SK-N-SH treated with all-trans-retinoic acid at 6 μM for 48 hours (cell line): ENCODE measurements around the gene SPOCK2.

Experiments used
- ATAC-seq: fragments of 200-7000 bp; cut with Tn5 transposase; 3 replicates; pipeline ENCODE4 v1.9.1; 2020; ENCODE audit warnings: mild to moderate bottlenecking, moderate library complexity
- ARNTL ChIP-seq: fragments of 450-650 bp; formaldehyde crosslinking; IDR thresholded peaks from 2 replicates; pipeline ENCODE4 v1.5.0; 2020; ENCODE audit warnings: low read depth, mild to moderate bottlenecking, moderate library complexity, borderline replicate concordance
- BACH2 ChIP-seq: fragments of 250-450 bp; sonication (Bioruptor Pico); IDR thresholded peaks from 2 replicates; pipeline ENCODE4 v1.9.0; 2021; ENCODE audit warnings: mild to moderate bottlenecking, borderline replicate concordance
- CSDC2 ChIP-seq: fragments of 250-450 bp; sonication (Bioruptor Pico); IDR thresholded peaks from 2 replicates; pipeline ENCODE4 v1.5.0; 2020; ENCODE audit warnings: mild to moderate bottlenecking, moderate library complexity
- ESRRG ChIP-seq: fragments of 250-450 bp; sonication (Bioruptor Pico); IDR thresholded peaks from 2 replicates; pipeline ENCODE4 v1.6.1; 2021; ENCODE audit warnings: mild to moderate bottlenecking
- GLIS3 ChIP-seq: fragments of 250-450 bp; sonication (Bioruptor Pico); IDR thresholded peaks from 2 replicates; pipeline ENCODE4 v1.5.0; 2020; ENCODE audit warnings: mild to moderate bottlenecking, moderate library complexity
- ISL1 ChIP-seq: fragments of 250-450 bp; sonication (Bioruptor Pico); IDR thresholded peaks from 2 replicates; pipeline ENCODE4 v2.1.2; 2022; ENCODE audit warnings: mild to moderate bottlenecking, moderate library complexity
- OSR1 ChIP-seq: fragments of 250-450 bp; sonication (Bioruptor Pico); IDR thresholded peaks from 2 replicates; pipeline ENCODE4 v1.8.0; 2022; ENCODE audit warnings: moderate library complexity, mild to moderate bottlenecking, inconsistent platforms
- PPARA ChIP-seq: fragments of 250-450 bp; sonication (Bioruptor Pico); IDR thresholded peaks from 2 replicates; pipeline ENCODE4 v1.5.0; 2020; ENCODE audit warnings: mild to moderate bottlenecking, borderline replicate concordance
- RARB ChIP-seq: fragments of 250-450 bp; sonication (Bioruptor Pico); IDR thresholded peaks from 2 replicates; pipeline ENCODE4 v1.8.0; 2021; ENCODE audit warnings: mild to moderate bottlenecking, moderate library complexity
- SNAI2 ChIP-seq: fragments of 250-450 bp; sonication (Bioruptor Pico); IDR thresholded peaks from 2 replicates; pipeline ENCODE4 v1.5.0; 2020; ENCODE audit warnings: mild to moderate bottlenecking, moderate library complexity
- TCF4 ChIP-seq: fragments of 250-450 bp; sonication (Bioruptor Pico); IDR thresholded peaks from 2 replicates; pipeline ENCODE4 v1.8.0; 2021; ENCODE audit warnings: mild to moderate bottlenecking, moderate library complexity, borderline replicate concordance
- TOX ChIP-seq: fragments of 250-450 bp; sonication (Bioruptor Pico); IDR thresholded peaks from 2 replicates; pipeline ENCODE4 v1.8.0; 2021; ENCODE audit warnings: mild to moderate bottlenecking, moderate library complexity, borderline replicate concordance
- ZC3H10 ChIP-seq: fragments of 250-450 bp; sonication (Bioruptor Pico); IDR thresholded peaks from 2 replicates; pipeline ENCODE4 v1.5.1; 2021; ENCODE audit warnings: mild to moderate bottlenecking, moderate library complexity
- ZFP3 ChIP-seq: fragments of 250-450 bp; sonication (Bioruptor Pico); IDR thresholded peaks from 2 replicates; pipeline ENCODE4 v1.5.0; 2020; ENCODE audit warnings: mild to moderate bottlenecking, moderate library complexity
- ZFP30 ChIP-seq: fragments of 450-650 bp; formaldehyde crosslinking; IDR thresholded peaks from 2 replicates; pipeline ENCODE4 v1.5.0; 2022; ENCODE audit warnings: mild to moderate bottlenecking, moderate library complexity
- ZNF565 ChIP-seq: fragments of 450-650 bp; formaldehyde crosslinking; conservative IDR thresholded peaks from 2 replicates; pipeline ENCODE4 v1.5.0; 2020; ENCODE audit warnings: low read depth, mild to moderate bottlenecking, moderate library complexity
- ZNF70 ChIP-seq: fragments of 450-650 bp; formaldehyde crosslinking; IDR thresholded peaks from 2 replicates; pipeline ENCODE4 v1.5.0; 2020; ENCODE audit warnings: mild to moderate bottlenecking, moderate library complexity
- TF ChIP-seq, protein P1 (sequence below): fragments of 250-450 bp; sonication (Bioruptor Pico); IDR thresholded peaks from 2 replicates; pipeline ENCODE4 v1.5.0; 2020; ENCODE audit warnings: mild to moderate bottlenecking, moderate library complexity
- TF ChIP-seq, protein P2 (sequence below): fragments of 250-450 bp; sonication (Bioruptor Pico); IDR thresholded peaks from 2 replicates; pipeline ENCODE4 v1.8.0; 2021; ENCODE audit warnings: low read depth, mild to moderate bottlenecking, moderate library complexity, borderline replicate concordance
- TF ChIP-seq, protein P3 (sequence below): fragments of 250-450 bp; sonication (Bioruptor Pico); IDR thresholded peaks from 2 replicates; pipeline ENCODE4 v1.8.0; 2020; ENCODE audit warnings: mild to moderate bottlenecking, moderate library complexity, borderline replicate concordance
- TF ChIP-seq, protein P4 (sequence below): fragments of 250-450 bp; sonication (Bioruptor Pico); IDR thresholded peaks from 2 replicates; pipeline ENCODE4 v1.5.1; 2021; ENCODE audit warnings: mild to moderate bottlenecking, moderate library complexity
- TF ChIP-seq, protein P5 (sequence below): fragments of 250-450 bp; sonication (Bioruptor Pico); IDR thresholded peaks from 2 replicates; pipeline ENCODE4 v1.5.1; 2020; ENCODE audit warnings: low read depth, mild to moderate bottlenecking, moderate library complexity

SPOCK2 gene

DNA sequence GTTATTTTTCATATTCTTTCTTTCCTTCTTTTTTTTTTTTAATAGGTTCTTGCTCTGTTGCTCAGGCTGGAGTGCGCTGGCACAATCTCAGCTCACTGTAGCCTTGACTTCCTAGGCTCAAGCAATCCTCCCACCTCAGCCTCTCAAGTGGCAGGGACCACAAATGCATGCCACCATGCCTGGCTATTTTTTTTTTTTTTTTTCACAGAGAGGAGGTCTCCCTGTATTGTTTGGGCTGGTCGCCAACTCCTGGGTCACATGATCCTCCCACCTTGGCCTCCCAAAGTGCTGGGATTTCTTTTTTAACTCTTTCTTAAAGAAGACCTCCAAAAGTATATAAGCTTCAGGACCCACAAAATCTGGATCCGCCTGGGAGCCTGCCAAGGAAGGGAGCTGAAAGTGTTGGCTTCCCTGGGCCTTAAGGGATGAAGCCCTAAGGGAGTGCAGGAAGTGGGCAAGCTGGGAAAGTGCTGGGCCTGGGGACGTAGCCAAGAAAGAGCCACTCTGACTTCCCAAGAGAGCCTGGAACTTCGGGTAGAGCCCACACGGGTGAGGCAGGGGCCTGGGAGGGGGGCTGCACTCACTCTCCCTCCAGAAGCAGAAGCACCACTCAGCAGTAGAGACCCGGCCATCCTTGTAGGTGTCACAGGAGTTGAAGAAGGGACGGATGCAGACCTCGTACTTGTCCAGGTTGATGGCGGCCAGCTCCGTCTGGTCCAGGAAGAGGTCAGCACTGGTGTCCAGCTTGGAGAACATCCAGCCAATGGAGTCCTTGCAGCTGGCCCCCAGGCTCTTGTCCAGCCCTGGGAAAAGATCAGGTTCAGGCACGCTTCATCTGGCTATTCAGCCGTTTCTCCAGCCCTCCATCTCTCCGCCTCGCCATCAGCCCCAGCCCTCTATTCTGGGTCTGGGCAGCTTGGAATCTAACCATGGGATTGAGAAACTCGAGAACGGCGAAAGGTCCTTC, 21.8 kb downstream of the SPOCK2 start:
- ATAC-seq = no peak
- TF ChIP-seq BACH2 (CRISPR knock-in tag) (no peak), ZFP30 (CRISPR knock-in tag) (no peak), ARNTL (CRISPR knock-in tag) (no peak)

DNA sequence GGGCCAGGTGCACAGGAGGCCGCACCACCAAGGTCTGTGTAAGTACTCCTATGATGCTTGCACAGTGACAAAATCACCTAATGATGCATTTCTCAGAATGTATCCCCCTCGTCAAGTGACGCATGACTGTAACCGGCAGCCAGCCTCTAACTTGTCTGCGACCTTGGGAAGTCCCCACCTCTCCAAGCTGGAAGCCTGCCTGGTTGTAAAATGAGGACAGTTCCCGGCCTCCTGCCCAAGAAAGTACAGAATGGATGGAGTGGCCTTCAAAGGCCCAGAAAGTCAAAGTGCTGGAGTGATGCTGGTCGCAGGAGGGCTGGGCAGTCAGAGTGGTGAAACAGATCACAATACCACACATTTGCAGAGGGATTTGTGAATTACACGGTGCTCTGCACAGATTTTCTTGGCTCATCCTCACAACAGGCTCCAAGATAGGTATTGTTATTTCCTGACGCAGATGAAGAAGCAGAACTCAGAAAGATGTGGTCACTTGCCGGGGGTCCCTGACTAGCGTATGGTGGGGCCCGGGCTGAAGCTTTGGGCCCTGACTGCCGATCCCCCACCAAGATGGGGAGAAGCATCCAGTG, 22.8 kb downstream of the SPOCK2 start:
- no peak for ATAC-seq
- TF ChIP-seq ESRRG (CRISPR knock-in tag) (no peak), ZFP30 (CRISPR knock-in tag) (no peak), BACH2 (CRISPR knock-in tag) (no peak), ARNTL (CRISPR knock-in tag) (no peak), PPARA (no peak), TOX (CRISPR knock-in tag) (no peak), GLIS3 (CRISPR knock-in tag) (no peak), ISL1 (CRISPR knock-in tag) (no peak), CSDC2 (CRISPR knock-in tag) (no peak), SNAI2 (CRISPR knock-in tag) (no peak), ZFP3 (CRISPR knock-in tag) (no peak), ZNF70 (CRISPR knock-in tag) (no peak), RARB (CRISPR knock-in tag) (no peak), ZNF565 (CRISPR knock-in tag) (no peak), TCF4 (CRISPR knock-in tag) (no peak)
- TF ChIP-seq, protein P1, sequence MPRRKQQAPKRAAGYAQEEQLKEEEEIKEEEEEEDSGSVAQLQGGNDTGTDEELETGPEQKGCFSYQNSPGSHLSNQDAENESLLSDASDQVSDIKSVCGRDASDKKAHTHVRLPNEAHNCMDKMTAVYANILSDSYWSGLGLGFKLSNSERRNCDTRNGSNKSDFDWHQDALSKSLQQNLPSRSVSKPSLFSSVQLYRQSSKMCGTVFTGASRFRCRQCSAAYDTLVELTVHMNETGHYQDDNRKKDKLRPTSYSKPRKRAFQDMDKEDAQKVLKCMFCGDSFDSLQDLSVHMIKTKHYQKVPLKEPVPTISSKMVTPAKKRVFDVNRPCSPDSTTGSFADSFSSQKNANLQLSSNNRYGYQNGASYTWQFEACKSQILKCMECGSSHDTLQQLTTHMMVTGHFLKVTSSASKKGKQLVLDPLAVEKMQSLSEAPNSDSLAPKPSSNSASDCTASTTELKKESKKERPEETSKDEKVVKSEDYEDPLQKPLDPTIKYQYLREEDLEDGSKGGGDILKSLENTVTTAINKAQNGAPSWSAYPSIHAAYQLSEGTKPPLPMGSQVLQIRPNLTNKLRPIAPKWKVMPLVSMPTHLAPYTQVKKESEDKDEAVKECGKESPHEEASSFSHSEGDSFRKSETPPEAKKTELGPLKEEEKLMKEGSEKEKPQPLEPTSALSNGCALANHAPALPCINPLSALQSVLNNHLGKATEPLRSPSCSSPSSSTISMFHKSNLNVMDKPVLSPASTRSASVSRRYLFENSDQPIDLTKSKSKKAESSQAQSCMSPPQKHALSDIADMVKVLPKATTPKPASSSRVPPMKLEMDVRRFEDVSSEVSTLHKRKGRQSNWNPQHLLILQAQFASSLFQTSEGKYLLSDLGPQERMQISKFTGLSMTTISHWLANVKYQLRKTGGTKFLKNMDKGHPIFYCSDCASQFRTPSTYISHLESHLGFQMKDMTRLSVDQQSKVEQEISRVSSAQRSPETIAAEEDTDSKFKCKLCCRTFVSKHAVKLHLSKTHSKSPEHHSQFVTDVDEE (CRISPR knock-in tag) = no peak
- TF ChIP-seq, protein P2, sequence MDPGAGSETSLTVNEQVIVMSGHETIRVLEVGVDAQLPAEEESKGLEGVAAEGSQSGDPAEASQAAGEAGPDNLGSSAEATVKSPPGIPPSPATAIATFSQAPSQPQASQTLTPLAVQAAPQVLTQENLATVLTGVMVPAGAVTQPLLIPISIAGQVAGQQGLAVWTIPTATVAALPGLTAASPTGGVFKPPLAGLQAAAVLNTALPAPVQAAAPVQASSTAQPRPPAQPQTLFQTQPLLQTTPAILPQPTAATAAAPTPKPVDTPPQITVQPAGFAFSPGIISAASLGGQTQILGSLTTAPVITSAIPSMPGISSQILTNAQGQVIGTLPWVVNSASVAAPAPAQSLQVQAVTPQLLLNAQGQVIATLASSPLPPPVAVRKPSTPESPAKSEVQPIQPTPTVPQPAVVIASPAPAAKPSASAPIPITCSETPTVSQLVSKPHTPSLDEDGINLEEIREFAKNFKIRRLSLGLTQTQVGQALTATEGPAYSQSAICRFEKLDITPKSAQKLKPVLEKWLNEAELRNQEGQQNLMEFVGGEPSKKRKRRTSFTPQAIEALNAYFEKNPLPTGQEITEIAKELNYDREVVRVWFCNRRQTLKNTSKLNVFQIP (CRISPR knock-in tag) = no peak
- TF ChIP-seq, protein P3, sequence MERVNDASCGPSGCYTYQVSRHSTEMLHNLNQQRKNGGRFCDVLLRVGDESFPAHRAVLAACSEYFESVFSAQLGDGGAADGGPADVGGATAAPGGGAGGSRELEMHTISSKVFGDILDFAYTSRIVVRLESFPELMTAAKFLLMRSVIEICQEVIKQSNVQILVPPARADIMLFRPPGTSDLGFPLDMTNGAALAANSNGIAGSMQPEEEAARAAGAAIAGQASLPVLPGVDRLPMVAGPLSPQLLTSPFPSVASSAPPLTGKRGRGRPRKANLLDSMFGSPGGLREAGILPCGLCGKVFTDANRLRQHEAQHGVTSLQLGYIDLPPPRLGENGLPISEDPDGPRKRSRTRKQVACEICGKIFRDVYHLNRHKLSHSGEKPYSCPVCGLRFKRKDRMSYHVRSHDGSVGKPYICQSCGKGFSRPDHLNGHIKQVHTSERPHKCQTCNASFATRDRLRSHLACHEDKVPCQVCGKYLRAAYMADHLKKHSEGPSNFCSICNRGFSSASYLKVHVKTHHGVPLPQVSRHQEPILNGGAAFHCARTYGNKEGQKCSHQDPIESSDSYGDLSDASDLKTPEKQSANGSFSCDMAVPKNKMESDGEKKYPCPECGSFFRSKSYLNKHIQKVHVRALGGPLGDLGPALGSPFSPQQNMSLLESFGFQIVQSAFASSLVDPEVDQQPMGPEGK (CRISPR knock-in tag) = no peak
- TF ChIP-seq, protein P4, sequence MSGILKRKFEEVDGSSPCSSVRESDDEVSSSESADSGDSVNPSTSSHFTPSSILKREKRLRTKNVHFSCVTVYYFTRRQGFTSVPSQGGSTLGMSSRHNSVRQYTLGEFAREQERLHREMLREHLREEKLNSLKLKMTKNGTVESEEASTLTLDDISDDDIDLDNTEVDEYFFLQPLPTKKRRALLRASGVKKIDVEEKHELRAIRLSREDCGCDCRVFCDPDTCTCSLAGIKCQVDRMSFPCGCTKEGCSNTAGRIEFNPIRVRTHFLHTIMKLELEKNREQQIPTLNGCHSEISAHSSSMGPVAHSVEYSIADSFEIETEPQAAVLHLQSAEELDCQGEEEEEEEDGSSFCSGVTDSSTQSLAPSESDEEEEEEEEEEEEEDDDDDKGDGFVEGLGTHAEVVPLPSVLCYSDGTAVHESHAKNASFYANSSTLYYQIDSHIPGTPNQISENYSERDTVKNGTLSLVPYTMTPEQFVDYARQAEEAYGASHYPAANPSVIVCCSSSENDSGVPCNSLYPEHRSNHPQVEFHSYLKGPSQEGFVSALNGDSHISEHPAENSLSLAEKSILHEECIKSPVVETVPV (CRISPR knock-in tag) = no peak

DNA sequence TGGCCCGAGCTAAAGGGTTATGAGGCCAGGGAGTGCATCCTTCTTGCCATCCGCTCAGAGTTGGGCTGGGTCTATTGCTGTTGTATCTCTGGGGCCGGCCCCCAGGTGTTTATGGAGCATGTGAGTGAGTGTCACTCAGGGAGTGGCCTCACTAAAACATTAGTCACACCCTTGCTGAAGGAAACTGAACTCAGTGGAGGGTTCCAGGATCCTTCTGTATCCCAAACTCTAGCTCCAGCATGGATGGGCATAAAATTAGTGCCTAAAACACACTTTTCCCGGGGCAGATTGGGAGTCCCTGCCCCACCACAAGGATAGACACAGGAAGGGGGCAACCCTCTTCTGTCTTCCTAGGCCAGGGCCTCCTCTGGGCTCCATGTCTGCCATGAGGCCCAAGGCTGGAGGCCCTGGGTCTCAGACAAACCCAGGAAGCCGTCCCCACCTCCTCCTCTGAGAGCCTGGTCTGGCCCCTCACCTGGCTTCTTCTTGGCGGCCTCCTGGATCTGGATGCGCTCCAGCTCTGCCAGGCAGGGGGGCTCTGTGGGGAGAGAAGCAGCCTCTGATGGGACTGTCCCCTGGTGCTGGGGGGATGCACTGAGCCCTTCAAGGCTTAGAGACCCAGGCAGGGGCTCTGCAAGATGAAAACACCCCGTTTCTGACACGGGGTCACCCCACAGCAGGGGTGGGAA, 24.5 kb downstream of the SPOCK2 start:
- ATAC-seq = no peak
- no peak for TF ChIP-seq ZC3H10 (CRISPR knock-in tag)
- TF ChIP-seq PPARA = no peak
- TF ChIP-seq, protein P4 (CRISPR knock-in tag) = no peak
- no peak for TF ChIP-seq ZNF565 (CRISPR knock-in tag)
- no peak for TF ChIP-seq ZNF70 (CRISPR knock-in tag)
- TF ChIP-seq, protein P5, sequence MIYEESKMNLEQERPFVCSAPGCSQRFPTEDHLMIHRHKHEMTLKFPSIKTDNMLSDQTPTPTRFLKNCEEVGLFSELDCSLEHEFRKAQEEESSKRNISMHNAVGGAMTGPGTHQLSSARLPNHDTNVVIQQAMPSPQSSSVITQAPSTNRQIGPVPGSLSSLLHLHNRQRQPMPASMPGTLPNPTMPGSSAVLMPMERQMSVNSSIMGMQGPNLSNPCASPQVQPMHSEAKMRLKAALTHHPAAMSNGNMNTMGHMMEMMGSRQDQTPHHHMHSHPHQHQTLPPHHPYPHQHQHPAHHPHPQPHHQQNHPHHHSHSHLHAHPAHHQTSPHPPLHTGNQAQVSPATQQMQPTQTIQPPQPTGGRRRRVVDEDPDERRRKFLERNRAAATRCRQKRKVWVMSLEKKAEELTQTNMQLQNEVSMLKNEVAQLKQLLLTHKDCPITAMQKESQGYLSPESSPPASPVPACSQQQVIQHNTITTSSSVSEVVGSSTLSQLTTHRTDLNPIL (CRISPR knock-in tag) = no peak
- TF ChIP-seq, protein P3 (CRISPR knock-in tag) = no peak
- TF ChIP-seq CSDC2 (CRISPR knock-in tag) = no peak
- no peak for TF ChIP-seq BACH2 (CRISPR knock-in tag)
- TF ChIP-seq ARNTL (CRISPR knock-in tag) = no peak
- TF ChIP-seq RARB (CRISPR knock-in tag) = no peak
- TF ChIP-seq OSR1 (CRISPR knock-in tag) = no peak
